ENCODE data around the gene MAF.

The MAF gene

GRCh38 chr16:79573071-79573470 lies 27.5 kb downstream of the MAF start:
- no peak for DNase-seq
- Histone ChIP-seq H3K79me2 (ENCODE audit: low read length) (no peaks in the 10 kb centered on the region), H3K9me3 (replicated peaks; ENCODE audit: insufficient read depth, low read length) (no peaks in the 10 kb centered on the region), H3K27ac (ENCODE audit: low read length) (no peak overlapping the region), H3K9ac (ENCODE audit: low read length) (no peak overlapping the region), H3K4me3 (ENCODE audit: low read length) (no peak overlapping the region), H3K4me1 (ENCODE audit: low read length) (no peaks in the 10 kb centered on the region), H4K20me1 (ENCODE audit: insufficient read depth, low read length) (no peaks in the 10 kb centered on the region), H3K4me2 (ENCODE audit: low read depth, low read length) (no peak overlapping the region), H2AFZ (ENCODE audit: low read length) (no peak overlapping the region), H3K27me3 (replicated peaks; ENCODE audit: insufficient read depth, low read length) (no peaks in the 10 kb centered on the region), H3K36me3 (replicated peaks; ENCODE audit: insufficient read depth, low read length) (no peaks in the 10 kb centered on the region), H3K9me2 (replicated peaks; ENCODE audit: insufficient read depth, low read length) (no peaks in the 10 kb centered on the region), H3F3A (ENCODE audit: insufficient read depth, low read length) (no peaks in the 10 kb centered on the region)
- TF ChIP-seq EZH2phosphoT487 (IDR thresholded peaks at IDR 0.05; ENCODE audit: low read length) (no peak), EZH2 (optimal IDR thresholded peaks at IDR 0.05; ENCODE audit: low read depth, low read length) (no peak)
- TF ChIP-seq, protein P1, sequence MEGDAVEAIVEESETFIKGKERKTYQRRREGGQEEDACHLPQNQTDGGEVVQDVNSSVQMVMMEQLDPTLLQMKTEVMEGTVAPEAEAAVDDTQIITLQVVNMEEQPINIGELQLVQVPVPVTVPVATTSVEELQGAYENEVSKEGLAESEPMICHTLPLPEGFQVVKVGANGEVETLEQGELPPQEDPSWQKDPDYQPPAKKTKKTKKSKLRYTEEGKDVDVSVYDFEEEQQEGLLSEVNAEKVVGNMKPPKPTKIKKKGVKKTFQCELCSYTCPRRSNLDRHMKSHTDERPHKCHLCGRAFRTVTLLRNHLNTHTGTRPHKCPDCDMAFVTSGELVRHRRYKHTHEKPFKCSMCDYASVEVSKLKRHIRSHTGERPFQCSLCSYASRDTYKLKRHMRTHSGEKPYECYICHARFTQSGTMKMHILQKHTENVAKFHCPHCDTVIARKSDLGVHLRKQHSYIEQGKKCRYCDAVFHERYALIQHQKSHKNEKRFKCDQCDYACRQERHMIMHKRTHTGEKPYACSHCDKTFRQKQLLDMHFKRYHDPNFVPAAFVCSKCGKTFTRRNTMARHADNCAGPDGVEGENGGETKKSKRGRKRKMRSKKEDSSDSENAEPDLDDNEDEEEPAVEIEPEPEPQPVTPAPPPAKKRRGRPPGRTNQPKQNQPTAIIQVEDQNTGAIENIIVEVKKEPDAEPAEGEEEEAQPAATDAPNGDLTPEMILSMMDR (IDR thresholded peaks at IDR 0.05; ENCODE audit: low read length) = no peak

- no peaks in the 10 kb centered on the region for H4K20me1 ChIP-seq (ENCODE audit: insufficient read depth, low read length)
- no peak overlapping the region for H3K4me3 ChIP-seq (ENCODE audit: low read length)
- H3K36me3 ChIP-seq (replicated peaks; ENCODE audit: insufficient read depth, low read length) = no peaks in the 10 kb centered on the region
- no peak for DNase-seq
- no peaks in the 10 kb centered on the region for H3K9me2 ChIP-seq (replicated peaks; ENCODE audit: insufficient read depth, low read length)
- no peaks in the 10 kb centered on the region for H3F3A ChIP-seq (ENCODE audit: insufficient read depth, low read length)
- H3K27ac ChIP-seq (ENCODE audit: low read length) = no peak overlapping the region
- H3K27me3 ChIP-seq (replicated peaks; ENCODE audit: insufficient read depth, low read length) = no peaks in the 10 kb centered on the region
- H3K9ac ChIP-seq (ENCODE audit: low read length) = no peak overlapping the region
- no peak overlapping the region for H3K4me2 ChIP-seq (ENCODE audit: low read depth, low read length)
- no peaks in the 10 kb centered on the region for H3K4me1 ChIP-seq (ENCODE audit: low read length)
- TF ChIP-seq EZH2 (optimal IDR thresholded peaks at IDR 0.05; ENCODE audit: low read depth, low read length) (no peak), EZH2phosphoT487 (IDR thresholded peaks at IDR 0.05; ENCODE audit: low read length) (no peak)
- TF ChIP-seq, protein P1 (IDR thresholded peaks at IDR 0.05; ENCODE audit: low read length) = no peak
- H3K9me3 ChIP-seq (replicated peaks; ENCODE audit: insufficient read depth, low read length) = no peaks in the 10 kb centered on the region
- H3K79me2 ChIP-seq (ENCODE audit: low read length) = no peaks in the 10 kb centered on the region
- H2AFZ ChIP-seq (ENCODE audit: low read length) = no peak overlapping the region
Observed at GRCh38 chr16:79571903-79572535, 28.5 kb downstream of the MAF start.

- H3K4me2 ChIP-seq (ENCODE audit: low read depth, low read length) = no peak overlapping the region
- H3K9me3 ChIP-seq (replicated peaks; ENCODE audit: insufficient read depth, low read length) = no peaks in the 10 kb centered on the region
- no peaks in the 10 kb centered on the region for H3K79me2 ChIP-seq (ENCODE audit: low read length)
- H3K27me3 ChIP-seq (replicated peaks; ENCODE audit: insufficient read depth, low read length) = no peaks in the 10 kb centered on the region
- TF ChIP-seq EZH2 (optimal IDR thresholded peaks at IDR 0.05; ENCODE audit: low read depth, low read length) (no peak), EZH2phosphoT487 (IDR thresholded peaks at IDR 0.05; ENCODE audit: low read length) (no peak)
- TF ChIP-seq, protein P1 (IDR thresholded peaks at IDR 0.05; ENCODE audit: low read length) = no peak
- no peaks in the 10 kb centered on the region for H3F3A ChIP-seq (ENCODE audit: insufficient read depth, low read length)
- H3K9me2 ChIP-seq (replicated peaks; ENCODE audit: insufficient read depth, low read length) = no peaks in the 10 kb centered on the region
- no peaks in the 10 kb centered on the region for H4K20me1 ChIP-seq (ENCODE audit: insufficient read depth, low read length)
- no peaks in the 10 kb centered on the region for H3K36me3 ChIP-seq (replicated peaks; ENCODE audit: insufficient read depth, low read length)
- H3K4me3 ChIP-seq (ENCODE audit: low read length) = no peak overlapping the region
- H2AFZ ChIP-seq (ENCODE audit: low read length) = no peak overlapping the region
- DNase-seq = no peak
- H3K27ac ChIP-seq (ENCODE audit: low read length) = no peak overlapping the region
- no peak overlapping the region for H3K9ac ChIP-seq (ENCODE audit: low read length)
- no peaks in the 10 kb centered on the region for H3K4me1 ChIP-seq (ENCODE audit: low read length)
Observed at GRCh38 chr16:79571065-79571902, 29.3 kb downstream of the MAF start.
